ENCODE measurements around the gene FBLN5. TPM values are rescaled to one million over a fixed set of nuclear protein-coding genes. Genes with fewer than 3 reads are reported as not detected.

The FBLN5 gene
- total and polyA plus RNA-seq, 9 of the 15 experiments (the other 6 are each of a cell fraction or from before 2014, with no cell fraction given): 0.11 to 0.22 TPM; not detected in 7

GRCh38 chr14:91847693-91848092, 99.8 kb downstream of the FBLN5 start:
- ChIA-PET POLR2A (no interaction called here), CTCF (ENCODE audit: low intra/inter-chr PET ratio) (no interaction called here)
- in situ Hi-C loops (cut with MboI) (no loop called here), intact Hi-C loops (cut with micrococcal nuclease) (no loop called here)
- no peak overlapping the region for H3K9ac ChIP-seq (ENCODE audit: insufficient read depth in 1 of 2, low read depth in 2 of 2, low read length in 2 of 2)
- H3K79me2 ChIP-seq (ENCODE audit: control insufficient read depth, insufficient read depth, low read length): no peaks in the 10 kb centered on the region
- H3K4me3 ChIP-seq: no peak overlapping the region
- H3K27ac ChIP-seq (ENCODE audit: extremely low read depth, low read depth, low read length): no peak overlapping the region
- no peak for ATAC-seq
- H3K9me1 ChIP-seq (ENCODE audit: control insufficient read depth, insufficient read depth, low read length): no peaks in the 10 kb centered on the region
- no peaks in the 10 kb centered on the region for H3K36me3 ChIP-seq (ENCODE audit: control insufficient read depth, insufficient read depth, low read length)
- WGBS (ENCODE audit: insufficient coverage, low coverage, missing lambda C conversion rate): 0% methylated on average over 1 of the region's 1 CpG
- H3K9me3 ChIP-seq (replicated peaks; ENCODE audit: control insufficient read depth, insufficient read depth, low read depth, low read length): no peaks in the 10 kb centered on the region
- BruUV-seq (replicated peaks): no TSS peak
- no peaks in the 10 kb centered on the region; a peak in 1 of 5 replicates for H3K4me1 ChIP-seq (replicated peaks in 1 of 2; ENCODE audit: control insufficient read depth in 2 of 2, insufficient read depth in 2 of 2, low read length in 2 of 2)
- no peaks in the 10 kb centered on the region for H4K20me1 ChIP-seq (replicated peaks; ENCODE audit: control insufficient read depth, insufficient read depth, low read length)
- no peak for DNase-seq (ENCODE audit: extremely low read depth in 1 of 4, low spot score in 3 of 4)
- no peak for TF ChIP-seq THRAP3 (IDR thresholded peaks at IDR 0.05; ENCODE audit: borderline replicate concordance)
- no peak for TF ChIP-seq ZNF124 (CRISPR knock-in tag; IDR thresholded peaks at IDR 0.05)
- TF ChIP-seq TFAP4 (CRISPR knock-in tag; IDR thresholded peaks at IDR 0.05; ENCODE audit: borderline replicate concordance): no peak
- TF ChIP-seq HIVEP1 (CRISPR knock-in tag; IDR thresholded peaks at IDR 0.05): no peak
- TF ChIP-seq THRA (IDR thresholded peaks at IDR 0.05): no peak
- no peak for TF ChIP-seq ZNF668 (CRISPR knock-in tag; IDR thresholded peaks at IDR 0.05)
- TF ChIP-seq ZBTB5 (IDR thresholded peaks at IDR 0.05): no peak
- TF ChIP-seq, protein P1, sequence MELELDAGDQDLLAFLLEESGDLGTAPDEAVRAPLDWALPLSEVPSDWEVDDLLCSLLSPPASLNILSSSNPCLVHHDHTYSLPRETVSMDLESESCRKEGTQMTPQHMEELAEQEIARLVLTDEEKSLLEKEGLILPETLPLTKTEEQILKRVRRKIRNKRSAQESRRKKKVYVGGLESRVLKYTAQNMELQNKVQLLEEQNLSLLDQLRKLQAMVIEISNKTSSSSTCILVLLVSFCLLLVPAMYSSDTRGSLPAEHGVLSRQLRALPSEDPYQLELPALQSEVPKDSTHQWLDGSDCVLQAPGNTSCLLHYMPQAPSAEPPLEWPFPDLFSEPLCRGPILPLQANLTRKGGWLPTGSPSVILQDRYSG (tag; conservative IDR thresholded peaks at IDR 0.05; ENCODE audit: low read depth): no peak
- no peak for TF ChIP-seq ZNF592 (IDR thresholded peaks at IDR 0.05)
- no peak for TF ChIP-seq ZNF57 (CRISPR knock-in tag; IDR thresholded peaks at IDR 0.05)
- no peak for TF ChIP-seq ZNF133 (CRISPR knock-in tag; IDR thresholded peaks at IDR 0.05)
- no peak for TF ChIP-seq SRF (CRISPR knock-in tag; IDR thresholded peaks at IDR 0.05)
- TF ChIP-seq JUND (IDR thresholded peaks at IDR 0.05; ENCODE audit: borderline replicate concordance, low read depth, low read length): no peak
- TF ChIP-seq JUND (tag; IDR thresholded peaks at IDR 0.05; ENCODE audit: borderline replicate concordance, low read depth, low read length): no peak
- no peak overlapping the region for H3K4me2 ChIP-seq (ENCODE audit: insufficient read depth, low read length)
- H2AFZ ChIP-seq (ENCODE audit: low read depth, low read length): no peak overlapping the region
- FAIRE-seq: no peak
- H3K27me3 ChIP-seq (ENCODE audit: control insufficient read depth in 2 of 2, insufficient read depth in 2 of 2, low read length in 2 of 2): no peaks in the 10 kb centered on the region

All from K562 (cell line).